ENCODE results near the gene YKT6. TPM values are rescaled to one million over a fixed set of nuclear protein-coding genes. Genes with fewer than 3 reads are reported as not detected.
"Not testable (repeated sequence)": the region's sequence is repeated elsewhere in the genome, so short reads cannot be mapped to it uniquely, and the experiment has no call there.

Gene YKT6
- total RNA-seq, 1 donor: 25.9 TPM

GRCh38 chr7:44171901-44172300, 28.9 kb upstream of the YKT6 start:
- not testable (repeated sequence) for DNase-seq (ENCODE audit: low read depth in 2 of 3, low spot score in 2 of 3)

- no peak for DNase-seq (ENCODE audit: low read depth in 2 of 3, low spot score in 2 of 3)
Measured at GRCh38 chr7:44172352-44172751, 28.4 kb upstream of the YKT6 start.

DNA sequence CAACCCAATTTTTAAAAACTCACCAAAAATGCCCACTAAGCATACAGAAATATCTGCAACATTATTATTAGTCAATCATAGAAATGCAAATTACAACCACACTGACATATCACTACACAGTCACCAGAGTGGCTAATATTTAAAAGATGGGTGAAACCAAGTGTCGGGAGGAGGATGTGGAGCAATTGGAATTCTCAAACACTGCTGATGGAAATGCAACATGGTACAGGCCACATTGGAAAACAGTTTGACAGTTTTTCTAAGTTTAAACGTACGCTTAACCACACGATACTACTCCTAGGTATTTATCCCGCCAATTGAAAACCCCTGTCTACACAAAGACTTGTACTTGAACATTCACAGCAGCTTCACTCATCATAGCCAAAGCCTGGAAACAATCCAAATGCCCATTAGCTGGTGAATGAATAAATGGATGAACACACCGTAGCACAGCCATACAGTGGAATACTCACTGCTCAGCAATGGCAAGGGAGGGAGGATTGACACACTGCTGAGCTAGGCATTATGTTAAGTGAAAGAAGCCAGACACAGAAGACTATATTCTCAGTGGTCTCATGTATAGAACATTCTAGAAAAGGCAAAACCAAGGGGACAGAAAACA, 27.9 kb upstream of the YKT6 start:
- DNase-seq (ENCODE audit: low read depth in 2 of 3, low spot score in 2 of 3): no peak

DNA sequence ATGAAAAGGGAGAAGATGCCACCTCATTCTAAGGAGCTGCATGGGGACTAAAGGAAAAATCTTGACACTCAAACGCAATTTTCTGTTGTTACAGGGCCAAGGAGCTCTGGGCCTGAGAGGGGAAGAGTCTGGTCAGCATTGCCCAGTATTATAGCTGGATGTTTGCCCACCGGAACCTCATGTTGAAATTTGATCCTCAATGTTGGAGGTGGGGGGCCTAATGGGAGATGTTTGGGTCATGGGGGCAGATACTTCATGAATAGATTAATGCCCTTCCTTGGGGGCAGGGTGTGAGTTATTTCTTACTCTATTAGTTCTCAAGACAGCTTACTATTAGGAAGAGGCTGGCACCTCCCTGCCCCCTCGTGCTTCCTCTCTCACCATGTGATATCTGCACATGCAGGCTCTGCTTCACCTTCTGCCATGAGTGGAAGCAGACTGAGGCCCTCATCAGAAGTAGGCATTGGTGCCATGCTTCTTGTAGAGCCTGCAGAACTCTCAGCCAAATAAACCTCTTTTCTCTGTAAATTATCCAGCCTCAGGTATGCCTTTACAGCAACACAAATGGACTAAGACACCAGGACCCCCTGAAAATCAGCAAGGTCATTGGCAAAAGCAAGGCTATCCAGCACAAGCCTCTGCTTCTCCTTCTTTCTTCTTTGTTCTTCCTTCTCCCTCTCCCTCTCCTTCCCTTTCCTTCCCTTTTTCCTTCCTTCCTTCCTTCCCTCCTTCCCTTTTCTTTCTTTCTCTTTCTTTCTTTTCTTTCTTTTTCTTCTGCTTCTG, 26.7 kb upstream of the YKT6 start:
- DNase-seq (ENCODE audit: low read depth in 2 of 3, low spot score in 2 of 3): no peak

GRCh38 chr7:44174694-44174948, 26.2 kb upstream of the YKT6 start:
- DNase-seq (ENCODE audit: low read depth in 2 of 3, low spot score in 2 of 3): not testable (repeated sequence)

DNA sequence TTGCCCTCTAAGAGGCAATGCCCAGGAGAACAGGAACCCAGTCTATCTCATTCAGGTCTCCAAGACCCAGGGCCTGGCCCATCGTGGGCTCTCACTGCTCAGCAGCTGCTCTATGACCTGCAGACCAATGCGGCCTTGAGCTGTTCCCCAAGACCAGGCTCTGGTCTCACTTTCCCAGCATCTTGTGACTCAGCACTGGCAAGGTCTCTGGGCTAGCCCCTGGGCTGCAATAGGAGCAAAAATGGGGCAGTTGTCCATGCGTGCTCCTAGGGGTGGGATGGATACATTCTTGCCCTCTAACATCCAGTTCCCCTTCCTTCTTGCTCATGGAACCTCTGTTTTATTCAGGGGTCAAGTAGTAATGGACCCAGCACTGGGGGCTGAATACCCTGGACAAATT, 25.0 kb upstream of the YKT6 start:
- no peak for DNase-seq (ENCODE audit: low read depth in 2 of 3, low spot score in 2 of 3)

DNA sequence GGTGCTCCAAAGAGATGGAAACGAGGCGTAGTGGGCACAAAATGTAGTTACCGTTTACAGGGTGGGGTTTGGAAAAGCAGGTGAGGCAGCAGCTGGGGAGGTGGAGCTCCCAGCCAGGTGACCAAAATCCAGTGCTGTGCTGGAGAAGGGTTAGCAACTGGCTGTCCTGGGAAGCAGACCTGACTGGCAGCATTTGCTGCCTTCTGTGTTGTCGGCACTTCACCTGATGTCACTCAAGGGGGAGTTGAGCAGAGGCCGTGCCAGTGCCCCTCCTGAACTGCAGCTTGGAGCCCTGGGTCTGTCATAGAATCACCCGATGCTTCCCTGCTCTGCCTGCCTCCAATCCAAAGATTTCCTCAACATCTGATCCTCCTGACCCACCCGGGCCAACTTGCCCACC, 24.3 kb upstream of the YKT6 start:
- DNase-seq (ENCODE audit: low read depth in 2 of 3, low spot score in 2 of 3): no peak

- DNase-seq (ENCODE audit: low read depth in 2 of 3, low spot score in 2 of 3): no peak
Measured at GRCh38 chr7:44177570-44178131, 23.1 kb upstream of the YKT6 start.

GRCh38 chr7:44180631-44181030, 20.1 kb upstream of the YKT6 start:
- DNase-seq (ENCODE audit: low read depth in 2 of 3, low spot score in 2 of 3): no peak

DNA sequence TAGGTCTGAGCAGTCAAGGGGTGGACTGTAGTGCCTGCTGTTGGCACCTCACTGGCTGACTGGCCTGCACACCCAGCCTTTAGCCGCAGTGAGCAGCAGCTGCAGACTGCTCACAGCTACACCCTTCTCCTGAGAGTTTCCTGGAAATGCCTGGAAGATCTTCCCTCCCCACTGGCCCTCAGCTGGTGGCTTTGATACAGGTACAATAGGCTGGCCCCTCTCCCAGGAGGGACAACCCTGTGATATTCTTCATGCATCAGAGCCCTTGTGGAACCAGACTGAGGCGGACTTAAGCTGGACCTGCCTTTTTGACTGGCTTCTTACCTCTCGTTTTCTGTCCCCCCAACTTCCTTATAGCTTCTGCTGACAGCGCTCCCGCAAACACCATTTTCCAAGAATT, 18.0 kb upstream of the YKT6 start:
- no peak for DNase-seq (ENCODE audit: low read depth in 2 of 3, low spot score in 2 of 3)

GRCh38 chr7:44183386-44183785, 17.4 kb upstream of the YKT6 start:
- DNase-seq (ENCODE audit: low read depth in 2 of 3, low spot score in 2 of 3): no peak

- DNase-seq (ENCODE audit: low read depth in 2 of 3, low spot score in 2 of 3): no peak
Measured at GRCh38 chr7:44184206-44184872, 16.4 kb upstream of the YKT6 start.

DNA sequence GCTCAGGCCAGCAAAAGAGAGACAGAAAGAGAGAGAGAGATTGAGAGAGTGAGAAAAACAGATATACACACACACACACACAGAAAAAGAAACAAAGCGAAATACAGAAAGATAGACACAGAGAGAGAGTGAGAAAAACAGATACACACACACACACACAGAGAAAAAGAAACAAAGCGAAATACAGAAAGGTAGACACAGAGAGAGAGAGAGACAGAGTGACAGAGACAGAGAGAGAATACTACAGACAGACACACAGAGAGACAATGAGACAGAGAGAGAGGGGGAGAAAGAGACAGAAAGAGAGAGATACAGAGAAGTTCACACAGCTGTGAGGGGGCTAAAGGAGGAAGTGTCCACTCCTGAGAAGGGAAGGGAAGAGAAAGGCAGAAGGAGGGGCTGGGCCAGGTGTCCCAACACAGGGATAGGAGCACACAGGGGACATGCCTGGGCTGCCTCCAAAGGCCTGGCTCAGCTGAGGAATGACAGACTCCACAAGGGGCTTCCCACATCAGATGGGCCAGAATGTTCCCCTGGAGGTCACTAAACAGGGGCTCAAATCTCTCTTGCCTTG, 15.8 kb upstream of the YKT6 start:
- no peak for DNase-seq (ENCODE audit: low read depth in 2 of 3, low spot score in 2 of 3)

- no peak for DNase-seq (ENCODE audit: low read depth in 2 of 3, low spot score in 2 of 3)
Measured at GRCh38 chr7:44185729-44186128, 15.0 kb upstream of the YKT6 start.

GRCh38 chr7:44186736-44187135, 14.0 kb upstream of the YKT6 start:
- DNase-seq (ENCODE audit: low read depth in 2 of 3, low spot score in 2 of 3): no peak

DNA sequence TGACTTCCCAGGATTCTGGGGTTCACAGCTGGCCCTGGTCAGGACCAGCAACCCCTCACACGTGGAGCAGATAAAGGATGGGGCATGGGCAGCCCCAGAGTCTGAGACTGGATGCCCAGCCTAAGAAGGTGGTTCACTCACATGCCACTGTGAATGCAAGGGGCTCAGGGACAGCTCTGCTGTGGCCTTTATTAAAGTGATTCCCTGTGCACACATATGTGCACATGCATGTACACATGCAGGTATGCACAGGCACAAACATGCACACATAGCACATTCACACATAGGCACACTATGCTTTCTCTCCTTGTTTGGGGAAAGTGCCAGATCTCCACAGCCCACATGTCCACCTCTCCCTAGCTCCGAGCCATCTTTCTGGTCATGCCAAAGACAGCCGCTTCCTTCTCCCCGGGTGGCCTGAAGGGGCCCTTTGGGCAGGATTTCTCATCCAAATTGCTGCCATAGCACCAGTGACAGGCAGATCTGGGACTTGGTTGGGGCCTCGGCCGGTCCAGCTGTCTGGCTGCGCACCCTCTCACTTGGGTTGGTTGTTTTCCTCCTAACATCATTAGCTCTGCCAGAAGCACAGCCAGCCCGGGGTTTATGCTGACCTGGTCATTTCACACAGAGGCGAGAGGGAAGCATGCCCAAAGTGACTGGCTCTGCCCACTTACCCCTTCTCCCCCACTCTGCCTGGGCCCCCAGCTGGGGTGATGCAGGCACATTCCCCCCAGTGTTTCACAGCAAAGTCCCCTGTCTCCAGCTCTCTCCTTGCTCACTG, 13.0 kb upstream of the YKT6 start:
- no peak for DNase-seq (ENCODE audit: low read depth in 2 of 3, low spot score in 2 of 3)

DNA sequence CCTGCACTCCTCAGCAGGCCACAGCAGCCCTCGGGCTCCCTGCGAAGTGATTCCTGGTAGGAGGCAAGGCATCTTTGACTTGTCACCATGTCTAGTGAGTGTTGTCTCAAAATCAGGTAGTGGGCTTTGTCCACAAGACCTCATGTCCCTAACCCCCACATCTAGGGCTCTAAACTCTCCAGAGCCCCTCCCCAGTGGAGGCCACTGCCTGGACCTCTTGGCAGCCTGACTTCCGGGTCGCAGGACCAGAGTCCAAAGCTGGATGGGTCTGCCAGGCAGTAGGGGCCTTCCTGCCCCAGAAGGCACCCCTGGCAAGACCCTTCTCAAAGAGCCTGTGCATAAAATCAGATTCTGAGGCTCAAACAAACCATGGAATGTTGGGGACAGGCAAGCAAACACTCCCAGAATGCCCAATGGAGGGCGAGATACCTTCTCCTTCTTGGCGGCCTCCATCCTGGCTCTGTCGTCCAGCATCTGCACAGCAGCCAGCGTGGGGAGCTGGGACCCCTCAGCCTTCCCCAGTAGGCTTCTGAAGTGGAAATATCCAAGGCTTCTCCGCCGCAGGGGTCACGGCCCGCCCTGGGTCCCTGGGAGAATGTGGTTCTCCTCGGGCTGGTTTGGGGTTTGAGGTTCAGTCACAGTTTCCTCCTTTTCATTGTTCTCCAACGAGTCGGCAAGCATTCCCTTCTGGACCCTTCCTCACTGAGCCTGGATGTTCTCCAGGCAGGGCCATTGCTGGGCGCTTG, 12.1 kb upstream of the YKT6 start:
- no peak for DNase-seq (ENCODE audit: low read depth in 2 of 3, low spot score in 2 of 3)

DNA sequence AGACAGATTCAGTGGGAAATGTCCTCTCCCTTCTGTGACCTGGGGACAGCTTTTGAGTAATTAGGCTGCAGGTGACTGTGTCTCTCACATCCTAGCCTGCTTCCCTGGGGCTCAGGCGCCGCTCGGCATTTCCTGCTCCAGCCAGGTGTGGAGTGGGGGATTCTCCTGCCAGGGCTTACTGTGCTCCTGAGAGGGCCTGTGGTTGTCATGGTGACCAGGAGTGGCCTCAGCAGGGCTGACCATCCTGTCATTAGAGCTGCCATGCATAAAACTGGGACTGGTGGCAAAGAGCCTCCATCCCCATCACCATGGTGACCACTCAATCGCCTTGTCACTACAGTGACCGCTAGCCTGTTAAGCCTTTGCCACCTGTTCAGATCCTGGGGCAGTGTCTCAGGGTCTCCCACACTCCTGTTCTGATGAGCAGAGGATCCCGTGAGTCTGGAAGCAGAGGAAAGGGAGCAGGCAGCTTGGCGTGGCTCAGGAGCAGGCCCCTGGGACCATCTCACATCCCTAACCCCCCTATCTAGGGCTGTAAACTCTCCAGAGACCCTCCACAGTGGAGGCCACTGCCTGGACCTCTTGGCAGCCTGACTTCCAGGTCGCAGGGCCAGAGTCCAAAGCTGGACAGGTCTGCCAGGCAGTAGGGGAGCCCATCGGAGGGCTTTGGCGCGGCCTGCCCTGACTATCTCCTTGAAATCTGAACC, 11.3 kb upstream of the YKT6 start, which contains the start of gene GCK:
GCK (minus strand) TSS at position 154 of the 707 bp plus-strand sequence. CDS start 486 bp downstream, outside the sequence.
- DNase-seq (ENCODE audit: low read depth in 2 of 3, low spot score in 2 of 3): no peak
